IMR-90 (cell line): ENCODE results near the gene OPHN1.

Source experiments
- CHD1 ChIP-seq: IDR thresholded peaks from 2 replicates; pipeline ENCODE4 v1.6.1; 2012; ENCODE audit warnings: low read depth, low read length, improper control_type of control experiment
- POLR2A ChIP-seq: IDR thresholded peaks from 2 replicates; pipeline ENCODE4 v1.6.1; 2012; ENCODE audit warnings: mild to moderate bottlenecking, low read depth, low read length
- RAD21 ChIP-seq: IDR thresholded peaks from 2 replicates; pipeline ENCODE4 v1.6.1; 2012; ENCODE audit warnings: low read length, improper control_type of control experiment
- RFX5 ChIP-seq: IDR thresholded peaks from 2 replicates; pipeline ENCODE4 v1.8.0; 2012; ENCODE audit warnings: low read depth, mild to moderate bottlenecking, low read length, moderate library complexity
- SMC3 ChIP-seq: fragments of 150-350 bp; IDR thresholded peaks from 2 replicates; pipeline ENCODE4 v1.6.1; 2016; ENCODE audit warnings: low read depth, mild to moderate bottlenecking, antibody characterized with exemption, low read length, moderate library complexity
- TF ChIP-seq, protein P1 (sequence below): conservative IDR thresholded peaks from 2 replicates; pipeline ENCODE4 v1.5.1; 2012; ENCODE audit warnings: mild to moderate bottlenecking, low read depth, low read length, improper control_type of control experiment
- TF ChIP-seq, protein P2 (sequence below): fragments of 150-350 bp; IDR thresholded peaks from 2 replicates; pipeline ENCODE4 v1.6.1; 2017; ENCODE audit warnings: mild to moderate bottlenecking, antibody characterized with exemption, low read length, low read depth

DNA sequence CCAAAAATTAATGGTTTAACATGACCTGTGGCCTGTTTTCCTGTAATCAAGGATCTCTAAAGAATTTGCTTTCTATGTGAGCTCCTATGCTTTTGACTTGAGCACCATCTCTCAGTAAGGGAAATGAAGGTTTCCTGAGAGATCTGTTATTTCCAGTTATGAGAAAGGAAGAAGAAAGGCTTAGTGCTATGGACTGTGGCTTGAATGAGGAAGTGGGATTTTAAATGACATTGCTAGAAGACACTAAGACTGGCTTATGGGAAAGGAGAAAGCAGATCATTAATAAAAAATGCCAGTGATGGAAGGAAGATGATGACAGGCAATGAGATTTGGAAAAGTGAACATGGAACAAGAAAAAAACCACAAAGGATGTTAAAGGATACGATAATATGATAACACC is 285.4 kb downstream of the OPHN1 start:
- TF ChIP-seq RFX5 = no peak
- TF ChIP-seq SMC3 = no peak
- TF ChIP-seq, protein P1, sequence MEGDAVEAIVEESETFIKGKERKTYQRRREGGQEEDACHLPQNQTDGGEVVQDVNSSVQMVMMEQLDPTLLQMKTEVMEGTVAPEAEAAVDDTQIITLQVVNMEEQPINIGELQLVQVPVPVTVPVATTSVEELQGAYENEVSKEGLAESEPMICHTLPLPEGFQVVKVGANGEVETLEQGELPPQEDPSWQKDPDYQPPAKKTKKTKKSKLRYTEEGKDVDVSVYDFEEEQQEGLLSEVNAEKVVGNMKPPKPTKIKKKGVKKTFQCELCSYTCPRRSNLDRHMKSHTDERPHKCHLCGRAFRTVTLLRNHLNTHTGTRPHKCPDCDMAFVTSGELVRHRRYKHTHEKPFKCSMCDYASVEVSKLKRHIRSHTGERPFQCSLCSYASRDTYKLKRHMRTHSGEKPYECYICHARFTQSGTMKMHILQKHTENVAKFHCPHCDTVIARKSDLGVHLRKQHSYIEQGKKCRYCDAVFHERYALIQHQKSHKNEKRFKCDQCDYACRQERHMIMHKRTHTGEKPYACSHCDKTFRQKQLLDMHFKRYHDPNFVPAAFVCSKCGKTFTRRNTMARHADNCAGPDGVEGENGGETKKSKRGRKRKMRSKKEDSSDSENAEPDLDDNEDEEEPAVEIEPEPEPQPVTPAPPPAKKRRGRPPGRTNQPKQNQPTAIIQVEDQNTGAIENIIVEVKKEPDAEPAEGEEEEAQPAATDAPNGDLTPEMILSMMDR = no peak
- TF ChIP-seq RAD21 = no peak
- no peak for TF ChIP-seq CHD1
- TF ChIP-seq POLR2A = no peak
- TF ChIP-seq, protein P2, sequence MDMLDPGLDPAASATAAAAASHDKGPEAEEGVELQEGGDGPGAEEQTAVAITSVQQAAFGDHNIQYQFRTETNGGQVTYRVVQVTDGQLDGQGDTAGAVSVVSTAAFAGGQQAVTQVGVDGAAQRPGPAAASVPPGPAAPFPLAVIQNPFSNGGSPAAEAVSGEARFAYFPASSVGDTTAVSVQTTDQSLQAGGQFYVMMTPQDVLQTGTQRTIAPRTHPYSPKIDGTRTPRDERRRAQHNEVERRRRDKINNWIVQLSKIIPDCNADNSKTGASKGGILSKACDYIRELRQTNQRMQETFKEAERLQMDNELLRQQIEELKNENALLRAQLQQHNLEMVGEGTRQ = no peak
